ENCODE measurements around the gene WDFY4.

Gene WDFY4

DNA sequence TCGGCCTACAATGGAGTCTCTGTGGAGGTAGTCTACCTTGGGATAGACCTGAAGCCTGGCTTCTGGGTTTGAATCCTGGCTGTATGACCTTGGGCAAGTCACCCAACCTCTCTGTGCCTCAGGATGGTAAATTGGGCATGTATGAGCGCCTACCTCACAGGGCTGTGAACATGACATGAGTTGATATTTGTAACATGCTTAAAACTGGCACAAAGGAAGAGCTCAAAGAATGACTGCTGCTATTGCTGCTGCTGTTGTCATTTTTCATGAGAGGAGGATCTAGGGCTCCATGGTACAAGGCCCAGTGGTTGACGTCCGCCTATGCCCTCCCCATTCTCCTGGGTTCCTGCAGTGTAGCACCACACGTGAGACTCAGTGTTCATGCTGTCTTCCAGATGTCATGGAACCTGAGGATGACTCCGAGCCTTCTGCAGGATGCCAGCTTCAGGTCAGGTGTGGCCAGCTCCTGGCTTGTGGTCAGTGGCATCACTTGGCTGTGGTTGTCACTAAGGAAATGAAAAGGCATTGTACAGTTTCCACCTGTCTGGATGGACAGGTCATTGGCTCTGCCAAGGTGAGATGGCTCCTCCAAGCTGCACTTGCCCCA is 95.0 kb downstream of the WDFY4 start:
- Histone ChIP-seq H2AFZ (ENCODE audit: low read depth, low read length, severe bottlenecking) (no peak overlapping the region), H3K79me2 (ENCODE audit: insufficient read depth, low read length) (no peaks in the 10 kb centered on the region), H3K9ac (ENCODE audit: low read length) (no peak overlapping the region), H3K4me3 (ENCODE audit: insufficient read depth, low read length, poor library complexity, severe bottlenecking) (no peak overlapping the region), H3K36me3 (ENCODE audit: low read length) (peaks cover 18% of the 10 kb centered on the region), H3K9me3 (ENCODE audit: insufficient read depth, low read length) (no peaks in the 10 kb centered on the region), H3K9me2 (replicated peaks; ENCODE audit: insufficient read depth, low read length) (no peaks in the 10 kb centered on the region), H4K20me1 (ENCODE audit: low read depth, low read length) (no peaks in the 10 kb centered on the region), H3K27me3 (ENCODE audit: low read length) (no peaks in the 10 kb centered on the region), H3K4me2 (ENCODE audit: low read depth, low read length, poor library complexity, severe bottlenecking) (no peak overlapping the region), H3K27ac (ENCODE audit: low read depth, low read length) (no peak overlapping the region), H3F3A (ENCODE audit: insufficient read depth) (no peaks in the 10 kb centered on the region)
- no peak for TF ChIP-seq EZH2phosphoT487 (conservative IDR thresholded peaks at IDR 0.05; ENCODE audit: low read length)
- TF ChIP-seq, protein P1, sequence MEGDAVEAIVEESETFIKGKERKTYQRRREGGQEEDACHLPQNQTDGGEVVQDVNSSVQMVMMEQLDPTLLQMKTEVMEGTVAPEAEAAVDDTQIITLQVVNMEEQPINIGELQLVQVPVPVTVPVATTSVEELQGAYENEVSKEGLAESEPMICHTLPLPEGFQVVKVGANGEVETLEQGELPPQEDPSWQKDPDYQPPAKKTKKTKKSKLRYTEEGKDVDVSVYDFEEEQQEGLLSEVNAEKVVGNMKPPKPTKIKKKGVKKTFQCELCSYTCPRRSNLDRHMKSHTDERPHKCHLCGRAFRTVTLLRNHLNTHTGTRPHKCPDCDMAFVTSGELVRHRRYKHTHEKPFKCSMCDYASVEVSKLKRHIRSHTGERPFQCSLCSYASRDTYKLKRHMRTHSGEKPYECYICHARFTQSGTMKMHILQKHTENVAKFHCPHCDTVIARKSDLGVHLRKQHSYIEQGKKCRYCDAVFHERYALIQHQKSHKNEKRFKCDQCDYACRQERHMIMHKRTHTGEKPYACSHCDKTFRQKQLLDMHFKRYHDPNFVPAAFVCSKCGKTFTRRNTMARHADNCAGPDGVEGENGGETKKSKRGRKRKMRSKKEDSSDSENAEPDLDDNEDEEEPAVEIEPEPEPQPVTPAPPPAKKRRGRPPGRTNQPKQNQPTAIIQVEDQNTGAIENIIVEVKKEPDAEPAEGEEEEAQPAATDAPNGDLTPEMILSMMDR (IDR thresholded peaks at IDR 0.05; ENCODE audit: insufficient read depth, low read length, poor library complexity, severe bottlenecking), result no peak

DNA sequence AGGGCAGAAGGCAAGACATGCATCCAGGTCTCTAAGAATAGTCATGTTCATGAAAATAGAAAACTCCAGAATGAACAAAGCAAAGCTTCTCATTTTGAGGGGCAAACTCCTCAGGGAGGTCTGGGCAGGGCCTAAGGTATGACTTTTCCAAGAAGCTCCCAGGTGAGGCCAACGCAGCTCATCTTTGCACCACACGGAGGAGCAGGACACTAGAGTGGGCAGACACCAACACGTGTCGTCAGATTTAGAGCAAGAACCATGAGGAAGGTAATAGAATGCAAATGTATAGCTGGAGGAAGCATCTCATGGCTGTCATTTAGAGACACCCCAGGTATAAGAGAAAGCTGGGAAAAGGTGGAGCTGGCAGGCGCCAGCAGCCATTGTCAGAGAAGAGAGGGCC is 95.7 kb downstream of the WDFY4 start:
- Histone ChIP-seq H3K27ac (ENCODE audit: low read depth, low read length) (no peak overlapping the region), H3K9me3 (ENCODE audit: insufficient read depth, low read length) (no peaks in the 10 kb centered on the region), H3K79me2 (ENCODE audit: insufficient read depth, low read length) (no peaks in the 10 kb centered on the region), H3K4me3 (ENCODE audit: insufficient read depth, low read length, poor library complexity, severe bottlenecking) (no peak overlapping the region), H3K4me2 (ENCODE audit: low read depth, low read length, poor library complexity, severe bottlenecking) (no peak overlapping the region), H4K20me1 (ENCODE audit: low read depth, low read length) (no peaks in the 10 kb centered on the region), H3K9ac (ENCODE audit: low read length) (no peak overlapping the region), H3K9me2 (replicated peaks; ENCODE audit: insufficient read depth, low read length) (no peaks in the 10 kb centered on the region), H3K27me3 (ENCODE audit: low read length) (no peaks in the 10 kb centered on the region), H3F3A (ENCODE audit: insufficient read depth) (no peaks in the 10 kb centered on the region), H3K36me3 (ENCODE audit: low read length) (peaks cover 18% of the 10 kb centered on the region), H2AFZ (ENCODE audit: low read depth, low read length, severe bottlenecking) (no peak overlapping the region)
- no peak for TF ChIP-seq EZH2phosphoT487 (conservative IDR thresholded peaks at IDR 0.05; ENCODE audit: low read length)
- TF ChIP-seq, protein P1 (IDR thresholded peaks at IDR 0.05; ENCODE audit: insufficient read depth, low read length, poor library complexity, severe bottlenecking), result no peak

DNA sequence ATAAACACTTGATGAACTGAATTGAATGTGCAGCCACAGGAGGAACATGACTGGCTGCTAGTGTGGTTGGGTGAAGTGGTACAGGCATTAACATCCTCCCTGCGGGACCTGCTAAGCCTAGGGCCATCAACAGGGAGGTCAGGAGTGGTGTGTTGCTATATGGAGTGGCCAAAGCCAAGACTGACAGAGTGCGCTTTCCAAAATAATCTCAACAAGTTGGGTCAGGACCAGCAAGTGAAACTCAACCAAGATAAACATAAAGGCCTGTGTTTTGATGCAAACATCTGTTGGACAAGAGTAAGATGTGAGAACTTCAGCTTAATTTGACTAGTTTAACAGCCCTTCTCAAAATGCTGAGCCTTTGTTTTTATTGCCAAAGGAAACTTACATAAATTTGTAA is 97.7 kb downstream of the WDFY4 start:
- H3K9me2 ChIP-seq (replicated peaks; ENCODE audit: insufficient read depth, low read length), result no peaks in the 10 kb centered on the region
- H3K9ac ChIP-seq (ENCODE audit: low read length), result no peak overlapping the region
- no peaks in the 10 kb centered on the region for H3K9me3 ChIP-seq (ENCODE audit: insufficient read depth, low read length)
- no peaks in the 10 kb centered on the region for H3K27me3 ChIP-seq (ENCODE audit: low read length)
- no peaks in the 10 kb centered on the region for H3K79me2 ChIP-seq (ENCODE audit: insufficient read depth, low read length)
- H3K36me3 ChIP-seq (ENCODE audit: low read length), result peaks cover 29% of the 10 kb centered on the region
- H3K4me3 ChIP-seq (ENCODE audit: insufficient read depth, low read length, poor library complexity, severe bottlenecking), result no peak overlapping the region
- H3K4me2 ChIP-seq (ENCODE audit: low read depth, low read length, poor library complexity, severe bottlenecking), result no peak overlapping the region
- H2AFZ ChIP-seq (ENCODE audit: low read depth, low read length, severe bottlenecking), result no peak overlapping the region
- H4K20me1 ChIP-seq (ENCODE audit: low read depth, low read length), result no peaks in the 10 kb centered on the region
- no peak for TF ChIP-seq EZH2phosphoT487 (conservative IDR thresholded peaks at IDR 0.05; ENCODE audit: low read length)
- TF ChIP-seq, protein P1 (IDR thresholded peaks at IDR 0.05; ENCODE audit: insufficient read depth, low read length, poor library complexity, severe bottlenecking), result no peak
- H3F3A ChIP-seq (ENCODE audit: insufficient read depth), result no peaks in the 10 kb centered on the region
- H3K27ac ChIP-seq (ENCODE audit: low read depth, low read length), result no peak overlapping the region
